Stimulated activated CD4-positive, alpha-beta T cell treated with anti-CD3 and anti-CD28 coated beads, Interleukin-4, amount 100 ng/mL, for 1 hour (primary cell): ENCODE results near the gene FAM227B.
A peak's percentile ranks its signal among the peaks of the same experiment; 100 is the strongest.
"Not testable (repeated sequence)": the region's sequence is repeated elsewhere in the genome, so short reads cannot be mapped to it uniquely, and the experiment has no call there.

ENCODE experiments used
- DNase-seq: peaks from one replicate; pipeline ENCODE4 v3.0.0-alpha.2; 2020

Gene FAM227B

GRCh38 chr15:49620658-49621368, at the start of gene FAM227B, which contains the start of gene DTWD1:
Gene FAM227B, minus strand, starts transcription at chr15:49620818. Its CDS starts 5,647 bp downstream, at chr15:49615171.
Gene DTWD1, plus strand, starts transcription at chr15:49621048. Its CDS starts 4,120 bp downstream, at chr15:49625168.
- peak; percentile 92 for DNase-seq

- DNase-seq = no peak
Observed at GRCh38 chr15:49669288-49669687, 48.7 kb upstream of the FAM227B start.

GRCh38 chr15:49666486-49666885, 45.9 kb upstream of the FAM227B start:
- not testable (repeated sequence) for DNase-seq

GRCh38 chr15:49664716-49665115, 44.1 kb upstream of the FAM227B start:
- no peak for DNase-seq

- no peak for DNase-seq
Observed at GRCh38 chr15:49656734-49657133, 36.1 kb upstream of the FAM227B start.

GRCh38 chr15:49652922-49653321, 32.3 kb upstream of the FAM227B start:
- DNase-seq = no peak

GRCh38 chr15:49650676-49651075, 30.1 kb upstream of the FAM227B start:
- DNase-seq = no peak

GRCh38 chr15:49649987-49650386, 29.4 kb upstream of the FAM227B start:
- DNase-seq = no peak

- no peak for DNase-seq
Observed at GRCh38 chr15:49646891-49647290, 26.3 kb upstream of the FAM227B start.

- DNase-seq = no peak
Observed at GRCh38 chr15:49645941-49646340, 25.3 kb upstream of the FAM227B start.

- DNase-seq = no peak
Observed at GRCh38 chr15:49645277-49645676, 24.7 kb upstream of the FAM227B start.

- no peak for DNase-seq
Observed at GRCh38 chr15:49644364-49644794, 23.8 kb upstream of the FAM227B start.

- DNase-seq = no peak
Observed at GRCh38 chr15:49637857-49638256, 17.2 kb upstream of the FAM227B start.

GRCh38 chr15:49628379-49628778, 7.8 kb upstream of the FAM227B start:
- DNase-seq = no peak

GRCh38 chr15:49627407-49627877, 6.8 kb upstream of the FAM227B start:
- DNase-seq = no peak

- DNase-seq = no peak
Observed at GRCh38 chr15:49625460-49626036, 4.9 kb upstream of the FAM227B start.

GRCh38 chr15:49624056-49624455, 3.4 kb upstream of the FAM227B start:
- DNase-seq = no peak

- DNase-seq = no peak
Observed at GRCh38 chr15:49622561-49622960, 1.9 kb upstream of the FAM227B start.

GRCh38 chr15:49621887-49622286, 1.3 kb upstream of the FAM227B start:
- DNase-seq = no peak

GRCh38 chr15:49621401-49621811, 788 bp upstream of the FAM227B start:
- no peak for DNase-seq

GRCh38 chr15:49620199-49620598, 419 bp downstream of the FAM227B start:
- DNase-seq = no peak

- DNase-seq = no peak
Observed at GRCh38 chr15:49619226-49619625, 1.4 kb downstream of the FAM227B start.

- not testable (repeated sequence) for DNase-seq
Observed at GRCh38 chr15:49612240-49612639, 8.4 kb downstream of the FAM227B start.

- DNase-seq = no peak
Observed at GRCh38 chr15:49610157-49610918, 10.3 kb downstream of the FAM227B start.
